ENCODE measurements around the gene PLK4.

DNA sequence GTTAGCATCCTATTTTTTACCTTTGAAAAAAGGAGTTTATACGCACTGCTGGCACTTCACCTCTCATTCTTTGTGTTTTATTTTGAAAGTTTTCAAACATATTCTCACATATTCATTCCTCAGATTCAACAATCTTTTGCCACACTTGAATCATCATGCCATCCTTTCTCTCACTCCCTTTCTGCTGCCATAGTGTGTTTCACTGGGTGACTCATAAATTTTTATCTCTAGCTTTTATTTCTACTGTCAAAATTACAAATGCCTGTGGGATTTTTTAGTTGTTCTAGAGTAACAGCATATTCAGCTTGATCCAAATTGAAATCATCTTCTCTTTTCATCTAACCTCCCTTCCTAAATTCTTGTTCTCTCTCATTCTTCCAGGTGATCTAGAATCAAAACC is 56.3 kb downstream of the PLK4 start:
- TF ChIP-seq, protein P1, sequence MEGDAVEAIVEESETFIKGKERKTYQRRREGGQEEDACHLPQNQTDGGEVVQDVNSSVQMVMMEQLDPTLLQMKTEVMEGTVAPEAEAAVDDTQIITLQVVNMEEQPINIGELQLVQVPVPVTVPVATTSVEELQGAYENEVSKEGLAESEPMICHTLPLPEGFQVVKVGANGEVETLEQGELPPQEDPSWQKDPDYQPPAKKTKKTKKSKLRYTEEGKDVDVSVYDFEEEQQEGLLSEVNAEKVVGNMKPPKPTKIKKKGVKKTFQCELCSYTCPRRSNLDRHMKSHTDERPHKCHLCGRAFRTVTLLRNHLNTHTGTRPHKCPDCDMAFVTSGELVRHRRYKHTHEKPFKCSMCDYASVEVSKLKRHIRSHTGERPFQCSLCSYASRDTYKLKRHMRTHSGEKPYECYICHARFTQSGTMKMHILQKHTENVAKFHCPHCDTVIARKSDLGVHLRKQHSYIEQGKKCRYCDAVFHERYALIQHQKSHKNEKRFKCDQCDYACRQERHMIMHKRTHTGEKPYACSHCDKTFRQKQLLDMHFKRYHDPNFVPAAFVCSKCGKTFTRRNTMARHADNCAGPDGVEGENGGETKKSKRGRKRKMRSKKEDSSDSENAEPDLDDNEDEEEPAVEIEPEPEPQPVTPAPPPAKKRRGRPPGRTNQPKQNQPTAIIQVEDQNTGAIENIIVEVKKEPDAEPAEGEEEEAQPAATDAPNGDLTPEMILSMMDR (conservative IDR thresholded peaks at IDR 0.05 in 1 of 2, IDR thresholded peaks at IDR 0.05 in 1 of 2; ENCODE audit: extremely low read depth in 1 of 2, insufficient read depth in 1 of 2, low read depth in 1 of 2, low read length in 2 of 2), result no peak
- TF ChIP-seq EZH2 (IDR thresholded peaks at IDR 0.05; ENCODE audit: borderline replicate concordance, low read length), result no peak

All from mammary epithelial cell (primary cell).